Activated naive CD4-positive, alpha-beta T cell treated with anti-CD3 and anti-CD28 coated beads for 36 hours (primary cell): ENCODE measurements around the gene CSF3R. TPM values are rescaled to one million over a fixed set of nuclear protein-coding genes. Genes with fewer than 3 reads are reported as not detected.

Experiments used
- CTCF ChIA-PET: fragments of 350-600 bp; sonication (Branson Sonifier 250); formaldehyde crosslinking; loops from one replicate; lab custom pipeline; 2021; ENCODE audit warnings: antibody characterized with exemption; lab: Charles Lee
- DNase-seq: peaks from one replicate; pipeline ENCODE4 v3.0.0-alpha.2; 2020
- H3K27ac Mint-ChIP-seq: one replicate; pipeline ENCODE4 v1.8.0; 2021; ENCODE audit warnings: mild to moderate bottlenecking, mixed read lengths
- H3K27me3 Mint-ChIP-seq: one replicate; pipeline ENCODE4 v1.8.0; 2021; ENCODE audit warnings: low read depth, mixed read lengths
- H3K36me3 Mint-ChIP-seq: one replicate; pipeline ENCODE4 v1.8.0; 2021; ENCODE audit warnings: low read depth, mixed read lengths
- H3K4me1 Mint-ChIP-seq: one replicate; pipeline ENCODE4 v1.8.0; 2021; ENCODE audit warnings: low read depth, mixed read lengths
- H3K4me3 Mint-ChIP-seq: one replicate; pipeline ENCODE4 v1.8.0; 2021; ENCODE audit warnings: mild to moderate bottlenecking, moderate library complexity, mixed read lengths
- H3K9me3 Mint-ChIP-seq: one replicate; pipeline ENCODE4 v1.8.0; 2021; ENCODE audit warnings: mixed read lengths
- intact Hi-C: fragments of 100-400 bp; cut with micrococcal nuclease; formaldehyde crosslinking; loops from one replicate; pipeline ENCODE4 v1.15.1; 2023
- total RNA-seq, 2 experiments: library from RNA; stranded (reverse); gene quantifications; one replicate each; pipeline ENCODE4 v1.2.3, GENCODE V29; 2021

CSF3R gene
- total RNA-seq, 2 experiments from 2014 or later = 0.19 to 0.25 TPM

DNA sequence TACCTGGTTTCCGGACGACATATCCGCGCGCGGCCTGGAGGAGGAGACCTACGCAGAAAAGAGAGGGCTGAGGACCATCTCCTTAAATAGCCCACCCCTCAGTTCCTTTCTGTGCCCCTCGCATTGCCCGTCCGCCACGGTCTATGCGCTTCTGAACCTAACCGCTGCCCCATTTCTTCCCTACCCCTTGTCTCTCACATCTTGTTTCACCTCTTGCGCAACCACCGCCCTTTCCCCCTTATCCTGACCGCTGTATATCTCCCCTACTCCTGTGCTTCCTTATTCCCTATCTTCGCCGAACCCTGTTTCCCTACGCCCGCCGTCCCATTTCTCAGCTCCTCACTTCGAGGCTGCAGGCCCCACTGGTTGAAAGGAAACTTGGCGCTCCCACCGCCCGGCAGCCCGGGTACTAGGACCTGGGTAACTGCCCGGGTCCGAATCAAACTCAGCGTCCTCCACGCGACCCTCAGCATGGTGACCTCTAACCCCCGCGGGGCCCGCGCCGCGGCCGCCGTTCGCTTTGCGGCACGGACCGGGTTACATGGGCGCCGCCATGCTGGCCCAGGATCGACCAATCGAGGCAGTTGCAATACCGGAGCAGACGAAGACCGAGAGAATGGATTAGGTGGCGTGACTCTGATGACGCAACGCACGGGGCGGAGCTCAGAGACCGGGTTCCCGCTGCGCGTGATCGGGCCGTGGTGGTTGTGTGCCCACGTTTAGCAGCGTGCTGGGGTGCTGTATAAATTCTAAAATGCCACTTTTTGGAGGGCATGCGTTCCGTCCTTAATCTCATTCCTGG is 18.7 kb downstream of the CSF3R start, which contains the start of gene MRPS15:
MRPS15 (minus strand) TSS at position 582 of the 802 bp plus-strand sequence; CDS start at position 473, 109 bp downstream.
- Mint-ChIP-seq H3K9me3 (no peaks in the 10 kb centered on the region), H3K36me3 (peaks cover 25% of the 10 kb centered on the region), H3K27ac (peak within 1 kb of the TSS; percentile 97), H3K4me1 (peaks cover 28% of the 10 kb centered on the region), H3K4me3 (peak within 1 kb of the TSS; percentile 99), H3K27me3 (no peaks in the 10 kb centered on the region)
- CTCF ChIA-PET = interaction anchor here (1.3 kb wide), 1 partner anchor 17 kb away, joined by 3 read pairs; no protein-coding TSS in a partner anchor
- intact Hi-C loops = loop anchor here (1.0 to 5.0 kb wide), 4 partner anchors 14 to 1228 kb away; partner anchors contain the start of genes CDCA8, OSCP1, THRAP3 and TRAPPC3
- DNase-seq = peak; percentile 98

- Mint-ChIP-seq H3K36me3 (peaks cover 29% of the 10 kb centered on the region), H3K9me3 (no peaks in the 10 kb centered on the region), H3K4me1 (peaks cover 34% of the 10 kb centered on the region), H3K27ac (peak overlapping the region; percentile 97), H3K4me3 (peak overlapping the region; percentile 99), H3K27me3 (no peaks in the 10 kb centered on the region)
- DNase-seq = no peak
- CTCF ChIA-PET = interaction anchor here (1.3 kb wide), 1 partner anchor 17 kb away, joined by 3 read pairs; no protein-coding TSS in a partner anchor
- intact Hi-C loops = loop anchor here (5.0 kb wide), 1 partner anchor 1229 kb away; the partner anchor contains the start of gene CDCA8
Measured at GRCh38 chr1:36463463-36463802, 19.3 kb downstream of the CSF3R start.

- H3K4me3 Mint-ChIP-seq = no peak overlapping the region
- no peaks in the 10 kb centered on the region for H3K9me3 Mint-ChIP-seq
- H3K27ac Mint-ChIP-seq = peak overlapping the region; percentile 83
- CTCF ChIA-PET = interaction anchor here (0.7 to 1.3 kb wide), 2 partner anchors 57 to 94 kb away, joined by 3 to 9 read pairs; no protein-coding TSS in a partner anchor
- H3K4me1 Mint-ChIP-seq = peaks cover 40% of the 10 kb centered on the region
- intact Hi-C loops = loop anchor here (1.0 to 5.0 kb wide), 2 partner anchors 15 to 72 kb away; partner anchors contain the start of gene STK40
- peak; percentile 80 for DNase-seq
- no peaks in the 10 kb centered on the region for H3K27me3 Mint-ChIP-seq
- H3K36me3 Mint-ChIP-seq = peaks cover 43% of the 10 kb centered on the region
Measured at GRCh38 chr1:36458910-36459309, 23.8 kb downstream of the CSF3R start.

- DNase-seq = no peak
- CTCF ChIA-PET = interaction anchor here (1.3 kb wide), 1 partner anchor 58 kb away, joined by 9 read pairs; no protein-coding TSS in a partner anchor
- H3K4me1 Mint-ChIP-seq = peaks cover 35% of the 10 kb centered on the region
- H3K27ac Mint-ChIP-seq = peak overlapping the region; percentile 73
- H3K27me3 Mint-ChIP-seq = no peaks in the 10 kb centered on the region
- H3K9me3 Mint-ChIP-seq = no peaks in the 10 kb centered on the region
- intact Hi-C loops = loop anchor here (5.0 kb wide), 1 partner anchor 70 kb away; the partner anchor contains the start of gene STK40
- peaks cover 38% of the 10 kb centered on the region for H3K36me3 Mint-ChIP-seq
- H3K4me3 Mint-ChIP-seq = no peak overlapping the region
Measured at GRCh38 chr1:36457691-36458090, 25.0 kb downstream of the CSF3R start.

GRCh38 chr1:36456391-36456928 is 26.3 kb downstream of the CSF3R start:
- Mint-ChIP-seq H3K9me3 (no peaks in the 10 kb centered on the region), H3K36me3 (peaks cover 37% of the 10 kb centered on the region), H3K4me3 (no peak overlapping the region), H3K27me3 (no peaks in the 10 kb centered on the region), H3K4me1 (peaks cover 33% of the 10 kb centered on the region), H3K27ac (no peak overlapping the region)
- no peak for DNase-seq
- intact Hi-C loops = loop anchor here (5.0 kb wide), 1 partner anchor 69 kb away; the partner anchor contains the start of gene STK40
- CTCF ChIA-PET = no interaction called here

DNA sequence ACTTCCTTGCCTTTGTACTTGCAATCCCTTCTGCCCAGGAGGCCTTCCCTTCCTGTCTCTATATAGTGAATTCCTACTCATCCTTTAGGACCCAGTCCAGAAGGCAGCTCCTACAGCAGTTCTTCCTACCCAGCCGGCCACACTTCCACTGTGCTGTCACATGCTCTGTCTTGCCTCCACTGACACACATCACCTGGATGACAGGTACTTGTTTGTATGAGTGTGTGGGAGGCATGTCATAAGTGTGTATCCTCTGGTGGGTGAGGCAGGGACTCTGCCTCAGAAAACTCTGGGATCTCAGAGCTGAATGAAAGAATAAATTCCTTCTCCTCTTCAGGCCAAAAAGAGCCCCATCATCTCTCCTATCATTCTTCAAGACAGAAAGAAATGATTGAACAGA is 27.3 kb downstream of the CSF3R start:
- intact Hi-C loops = loop anchor here (5.0 kb wide), 1 partner anchor 68 kb away; the partner anchor contains the start of gene STK40
- CTCF ChIA-PET = no interaction called here
- H3K27me3 Mint-ChIP-seq = no peaks in the 10 kb centered on the region
- no peak for DNase-seq
- peak overlapping the region; percentile 1 for H3K27ac Mint-ChIP-seq
- peaks cover 27% of the 10 kb centered on the region for H3K36me3 Mint-ChIP-seq
- peaks cover 33% of the 10 kb centered on the region for H3K4me1 Mint-ChIP-seq
- no peak overlapping the region for H3K4me3 Mint-ChIP-seq
- no peaks in the 10 kb centered on the region for H3K9me3 Mint-ChIP-seq

DNA sequence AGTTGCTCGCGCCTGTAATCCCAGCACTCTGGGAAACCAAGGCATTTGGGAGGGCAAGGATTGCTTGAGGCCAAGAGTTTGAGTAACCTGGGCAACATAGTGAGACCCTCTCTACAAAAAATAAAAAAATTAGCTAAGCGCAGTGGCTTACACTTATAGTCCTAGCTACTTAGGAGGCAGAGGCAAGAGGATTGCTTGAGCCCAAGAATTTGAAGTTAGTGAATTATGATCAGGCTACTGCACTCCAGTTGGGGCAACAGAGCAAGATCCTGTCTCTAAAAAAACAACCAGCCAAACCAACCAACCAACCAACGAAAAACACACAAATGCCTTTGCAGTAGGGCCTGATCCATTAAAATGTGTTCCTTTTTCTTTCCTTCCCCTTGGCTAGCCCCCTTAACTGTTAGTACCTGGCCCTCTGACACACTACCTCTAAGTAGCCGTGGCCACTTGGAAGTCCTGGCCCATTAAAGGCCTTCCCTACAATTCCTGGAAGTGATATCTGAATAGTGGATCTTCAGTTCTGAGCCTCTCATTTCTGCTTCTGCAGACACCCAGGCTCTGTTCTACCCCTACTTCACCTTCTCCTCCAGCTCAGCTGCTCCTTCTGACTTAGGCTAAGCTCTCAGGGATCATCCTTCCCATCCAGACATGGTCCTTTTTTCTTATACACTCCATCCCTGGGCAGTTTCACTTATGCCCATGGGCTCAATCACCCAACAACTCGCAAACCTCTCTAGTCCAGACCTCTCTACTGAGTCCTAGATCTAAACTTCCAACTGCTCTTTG is 28.9 kb downstream of the CSF3R start:
- intact Hi-C loops = no loop called here
- H3K27ac Mint-ChIP-seq = no peak overlapping the region
- H3K36me3 Mint-ChIP-seq = peaks cover 20% of the 10 kb centered on the region

GRCh38 chr1:36453051-36453450 is 29.7 kb downstream of the CSF3R start:
- CTCF ChIA-PET = interaction anchor here (0.8 kb wide), 1 partner anchor 64 kb away, joined by 3 read pairs; no protein-coding TSS in a partner anchor
- H3K4me1 Mint-ChIP-seq = peaks cover 21% of the 10 kb centered on the region
- no peaks in the 10 kb centered on the region for H3K27me3 Mint-ChIP-seq
- H3K9me3 Mint-ChIP-seq = no peaks in the 10 kb centered on the region
- intact Hi-C loops = no loop called here
- H3K4me3 Mint-ChIP-seq = no peak overlapping the region
- H3K36me3 Mint-ChIP-seq = peaks cover 15% of the 10 kb centered on the region
- H3K27ac Mint-ChIP-seq = no peak overlapping the region
- no peak for DNase-seq

More for the DNA sequence above, 28.9 kb downstream of the CSF3R start:
- H3K27me3 Mint-ChIP-seq = no peaks in the 10 kb centered on the region
- no peak for DNase-seq
- CTCF ChIA-PET = interaction anchor here (0.5 to 0.8 kb wide), 2 partner anchors 10 to 63 kb away, joined by 3 read pairs; no protein-coding TSS in a partner anchor
- H3K9me3 Mint-ChIP-seq = no peaks in the 10 kb centered on the region
- peaks cover 28% of the 10 kb centered on the region for H3K4me1 Mint-ChIP-seq
- H3K4me3 Mint-ChIP-seq = no peak overlapping the region

GRCh38 chr1:36450919-36451305 is 31.8 kb downstream of the CSF3R start:
- intact Hi-C loops = loop anchor here (1.0 kb wide), 2 partner anchors 13 to 227 kb away; partner anchors contain the start of genes MRPS15 and THRAP3
- Mint-ChIP-seq H3K36me3 (peaks cover 1% of the 10 kb centered on the region), H3K4me1 (peaks cover 17% of the 10 kb centered on the region), H3K27ac (no peak overlapping the region), H3K4me3 (peak overlapping the region; percentile 90), H3K27me3 (no peaks in the 10 kb centered on the region), H3K9me3 (no peaks in the 10 kb centered on the region)
- CTCF ChIA-PET = interaction anchor here (1.2 kb wide), 1 partner anchor 83 kb away, joined by 3 read pairs; no protein-coding TSS in a partner anchor
- no peak for DNase-seq

GRCh38 chr1:36450270-36450918 is 32.3 kb downstream of the CSF3R start, which contains the start of gene OSCP1:
OSCP1 (minus strand) TSS chr1:36450451; CDS start chr1:36450369, 82 bp downstream.
- CTCF ChIA-PET = interaction anchor here (0.7 to 1.2 kb wide), 2 partner anchors 11 to 82 kb away, joined by 3 read pairs; no protein-coding TSS in a partner anchor
- no peaks in the 10 kb centered on the region for H3K9me3 Mint-ChIP-seq
- no peaks in the 10 kb centered on the region for H3K36me3 Mint-ChIP-seq
- peak within 1 kb of the TSS; percentile 90 for H3K4me3 Mint-ChIP-seq
- intact Hi-C loops = loop anchor here (1.0 kb wide), 2 partner anchors 14 to 226 kb away; partner anchors contain the start of genes MRPS15 and THRAP3
- DNase-seq = peak; percentile 87
- peak within 1 kb of the TSS; percentile 71 for H3K27ac Mint-ChIP-seq
- H3K27me3 Mint-ChIP-seq = no peaks in the 10 kb centered on the region
- H3K4me1 Mint-ChIP-seq = peaks cover 17% of the 10 kb centered on the region

DNA sequence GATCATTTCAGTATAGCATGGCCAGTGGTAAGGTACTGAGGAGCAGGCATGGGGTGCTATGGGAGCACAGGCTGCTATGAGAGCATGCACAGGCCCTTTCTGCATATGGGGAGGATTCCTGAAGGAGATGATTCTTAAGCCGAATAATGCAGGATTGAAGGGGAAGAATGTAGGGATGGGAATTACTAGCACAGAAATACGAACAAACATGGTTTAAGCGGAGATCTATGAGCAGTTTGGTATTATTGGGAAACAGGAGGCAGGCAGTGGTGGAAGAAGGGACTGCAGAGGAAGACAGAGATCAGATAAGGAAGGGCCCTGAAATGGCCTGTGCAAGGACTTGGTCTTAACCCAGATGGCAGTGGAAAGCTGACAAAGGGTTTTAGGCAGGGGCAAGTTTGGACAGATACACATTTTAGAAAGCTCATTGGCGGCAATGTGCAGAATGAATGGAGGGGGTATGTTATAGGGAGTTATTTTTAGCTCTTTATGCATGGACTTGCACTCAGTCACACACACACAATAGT is 34.1 kb downstream of the CSF3R start:
- H3K36me3 Mint-ChIP-seq = no peaks in the 10 kb centered on the region
- no peaks in the 10 kb centered on the region for H3K27me3 Mint-ChIP-seq
- peaks cover 17% of the 10 kb centered on the region for H3K4me1 Mint-ChIP-seq
- H3K4me3 Mint-ChIP-seq = no peak overlapping the region
- H3K27ac Mint-ChIP-seq = no peak overlapping the region
- intact Hi-C loops = no loop called here
- DNase-seq = no peak
- no peaks in the 10 kb centered on the region for H3K9me3 Mint-ChIP-seq
- CTCF ChIA-PET = no interaction called here
